Type B pancreatic cell (in vitro differentiated cells): Measurements from ENCODE around the gene SPINK8. TPM values are rescaled to one million over a fixed set of nuclear protein-coding genes. Genes with fewer than 3 reads are reported as not detected.
"Not testable (repeated sequence)": the region's sequence is repeated elsewhere in the genome, so short reads cannot be mapped to it uniquely, and the experiment has no call there.

Experiments used
- DNase-seq: peaks from one replicate; pipeline ENCODE4 v3.0.0; 2021; ENCODE audit warnings: mixed read lengths; ENCODE audit not compliant: unreplicated experiment; ENCODE audit errors: extremely low spot score
- H3K27ac Mint-ChIP-seq: 2 replicates; pipeline ENCODE4 v1.8.0; 2021; ENCODE audit warnings: mild to moderate bottlenecking, mixed read lengths
- H3K27me3 Mint-ChIP-seq: 2 replicates; pipeline ENCODE4 v1.8.0; 2021; ENCODE audit warnings: mixed read lengths
- H3K36me3 Mint-ChIP-seq: 2 replicates; pipeline ENCODE4 v1.8.0; 2021; ENCODE audit warnings: mixed read lengths
- H3K4me1 Mint-ChIP-seq: one replicate; pipeline ENCODE4 v1.8.0; 2021; ENCODE audit warnings: mixed read lengths; ENCODE audit not compliant: unreplicated experiment
- H3K4me3 Mint-ChIP-seq: 2 replicates; pipeline ENCODE4 v1.8.0; 2021; ENCODE audit warnings: mild to moderate bottlenecking, mixed read lengths
- H3K9me3 Mint-ChIP-seq: 2 replicates; pipeline ENCODE4 v1.8.0; 2021; ENCODE audit warnings: mixed read lengths
- CTCF ChIP-seq: fragments of 200-600 bp; sonication (generic); conservative IDR thresholded peaks from 2 replicates; pipeline ENCODE4 v1.5.0; 2021; ENCODE audit warnings: antibody characterized with exemption, mild to moderate bottlenecking
- long read RNA-seq: library from polyadenylated mRNA; unstranded; transcript quantifications from one replicate; pipeline ENCODE4 v2.0.0, GENCODE V29; 2020
- total RNA-seq: library from RNA; stranded (reverse); gene quantifications from 2 replicates; pipeline ENCODE4 v1.2.1, GENCODE V29; 2021; ENCODE audit warnings: low replicate concordance

The SPINK8 gene
- 1.5 TPM in 1 of 2 replicates, not detected in the other for total RNA-seq
- long read RNA-seq, result 0 reads

- not testable (repeated sequence) for H3K4me1 Mint-ChIP-seq, H3K9me3 Mint-ChIP-seq, H3K36me3 Mint-ChIP-seq, H3K4me3 Mint-ChIP-seq, H3K27me3 Mint-ChIP-seq, DNase-seq
- H3K27ac Mint-ChIP-seq, result peak within 1 kb of the TSS; percentile 34
These were observed at the start of gene SPINK8 for GRCh38 chr3:48333346-48334245. Gene SPINK8, minus strand, starts transcription at chr3:48333661. Its CDS starts 5,320 bp downstream, at chr3:48328341.

GRCh38 chr3:48372862-48373435 is 39.5 kb upstream of the SPINK8 start:
- no peak for TF ChIP-seq CTCF
- H3K4me1 Mint-ChIP-seq, result peaks cover 5% of the 10 kb centered on the region
- no peaks in the 10 kb centered on the region for H3K36me3 Mint-ChIP-seq
- H3K4me3 Mint-ChIP-seq, result no peak overlapping the region
- no peaks in the 10 kb centered on the region for H3K9me3 Mint-ChIP-seq
- no peak overlapping the region for H3K27ac Mint-ChIP-seq
- H3K27me3 Mint-ChIP-seq, result no peaks in the 10 kb centered on the region
- no peak for DNase-seq

GRCh38 chr3:48372377-48372770 is 38.9 kb upstream of the SPINK8 start:
- no peak for DNase-seq
- Mint-ChIP-seq H3K36me3 (no peaks in the 10 kb centered on the region), H3K27me3 (no peaks in the 10 kb centered on the region), H3K9me3 (no peaks in the 10 kb centered on the region), H3K4me1 (peaks cover 5% of the 10 kb centered on the region), H3K27ac (no peak overlapping the region), H3K4me3 (no peak overlapping the region)
- no peak for TF ChIP-seq CTCF

- H3K4me1 Mint-ChIP-seq, result peaks cover 5% of the 10 kb centered on the region
- TF ChIP-seq CTCF, result no peak
- no peaks in the 10 kb centered on the region for H3K36me3 Mint-ChIP-seq
- H3K9me3 Mint-ChIP-seq, result no peaks in the 10 kb centered on the region
- no peak for DNase-seq
- H3K4me3 Mint-ChIP-seq, result no peak within 1 kb of the TSS
- H3K27me3 Mint-ChIP-seq, result no peaks in the 10 kb centered on the region
- H3K27ac Mint-ChIP-seq, result no peak within 1 kb of the TSS
These were observed 38.4 kb upstream of the SPINK8 start, which contains the start of gene FBXW12 for GRCh38 chr3:48371651-48372376. Gene FBXW12, plus strand, starts transcription at chr3:48372219. Its CDS starts 549 bp downstream, at chr3:48372768.

GRCh38 chr3:48370333-48370713 is 36.9 kb upstream of the SPINK8 start:
- no peak for TF ChIP-seq CTCF
- DNase-seq, result no peak
- Mint-ChIP-seq H3K27me3 (no peaks in the 10 kb centered on the region), H3K4me3 (no peak overlapping the region), H3K4me1 (peaks cover 5% of the 10 kb centered on the region), H3K9me3 (no peaks in the 10 kb centered on the region), H3K27ac (no peak overlapping the region), H3K36me3 (no peaks in the 10 kb centered on the region)
